ENCODE data around the gene UBFD1. TPM values are rescaled to one million over a fixed set of nuclear protein-coding genes. Genes with fewer than 3 reads are reported as not detected.

UBFD1 gene
- total and polyA plus RNA-seq, 2 of the 8 experiments (the other 6 are each of a cell fraction or from before 2014, with no cell fraction given): 66.3 to 106 TPM

GRCh38 chr16:23508589-23509440 is 48.7 kb upstream of the UBFD1 start:
- Histone ChIP-seq H4K8ac (ENCODE audit: extremely low read depth, insufficient read depth, low read length) (no peak overlapping the region), H2BK15ac (ENCODE audit: low read length) (no peak overlapping the region), H3K79me2 (ENCODE audit: control insufficient read depth in 1 of 2, insufficient read depth in 2 of 2, low read length in 2 of 2) (peaks cover 47 to 61% of the 10 kb centered on the region in 2 experiments), H3K4me2 (ENCODE audit: insufficient read depth in 1 of 2, low read depth in 2 of 2, low read length in 2 of 2) (peak overlapping the region; percentile 94 to 100), H3K4me1 (replicated peaks in 1 of 4; ENCODE audit: control insufficient read depth in 3 of 4, insufficient read depth in 4 of 4, low read length in 3 of 4) (peaks cover 0 to 9% (median 5%) of the 10 kb centered on the region in 4 experiments; a peak in 5 of 7 replicates), H3K23me2 (ENCODE audit: low read depth, low read length) (peaks cover 10% of the 10 kb centered on the region), H2BK120ac (replicated peaks; ENCODE audit: low read depth, low read length) (no peak overlapping the region), H3K18ac (ENCODE audit: extremely low read depth, low read length) (peak overlapping the region; percentile 63; the same call in 1 of the 2 replicates), H3K14ac (ENCODE audit: insufficient read length) (no peak overlapping the region), H3K27me3 (replicated peaks in 1 of 4; ENCODE audit: control insufficient read depth in 3 of 4, extremely low read depth in 1 of 4, insufficient read depth in 3 of 4, low read length in 3 of 4) (no peaks in the 10 kb centered on the region), H3K23ac (ENCODE audit: insufficient read length) (no peak overlapping the region), H3K79me1 (ENCODE audit: low read depth, low read length) (peaks cover 19% of the 10 kb centered on the region), H2AFZ (ENCODE audit: low read length) (no peak overlapping the region), H4K5ac (ENCODE audit: insufficient read length, low read depth, low read length) (peak overlapping the region; percentile 13), H3K9me3 (ENCODE audit: insufficient read depth in 2 of 2, low read depth in 1 of 2, low read length in 1 of 2) (no peaks in the 10 kb centered on the region), H2BK20ac (ENCODE audit: low read length) (no peak overlapping the region), H3K4me3 (ENCODE audit: extremely low read depth in 1 of 4, insufficient read depth in 2 of 4, low read depth in 3 of 4, low read length in 4 of 4) (peak overlapping the region; percentile 55 to 99 (median 74)), H3K56ac (replicated peaks; ENCODE audit: insufficient read length, low read depth, low read length) (peak overlapping the region; percentile 3), H3K27ac (ENCODE audit: low read depth, low read length) (no peak overlapping the region), H4K20me1 (replicated peaks in 1 of 2; ENCODE audit: control insufficient read depth in 1 of 2, insufficient read depth in 2 of 2, low read length in 2 of 2) (peaks cover 25 to 35% of the 10 kb centered on the region in 2 experiments), H4K91ac (replicated peaks; ENCODE audit: insufficient read length, low read length) (no peak overlapping the region), H3K9ac (replicated peaks in 1 of 4; ENCODE audit: extremely low read depth in 1 of 4, low read depth in 3 of 4, low read length in 3 of 4) (peak overlapping the region; percentile 0 to 76 (median 32)), H3K36me3 (ENCODE audit: control insufficient read depth in 2 of 4, insufficient read depth in 4 of 4, low read length in 3 of 4) (no peaks in the 10 kb centered on the region; a peak in 1 of 8 replicates), H2BK12ac (ENCODE audit: low read depth, low read length) (no peak overlapping the region), H2BK5ac (ENCODE audit: low read depth, low read length) (no peak overlapping the region), H2AK5ac (ENCODE audit: low read depth, low read length) (peak overlapping the region; percentile 86; the same call in 1 of the 2 replicates), H3K4ac (replicated peaks; ENCODE audit: insufficient read length, low read depth, low read length) (no peak overlapping the region)
- FAIRE-seq (no peak), DNase-seq (ENCODE audit: low read depth in 1 of 2, low spot score in 2 of 2) (peak in 1 of 2 experiments; percentile 54)
- TF ChIP-seq TEAD4 (IDR thresholded peaks at IDR 0.05; ENCODE audit: low read depth, low read length) (peak; percentile 68), SIRT6 (IDR thresholded peaks at IDR 0.05; ENCODE audit: low read length) (no peak), TAF1 (IDR thresholded peaks at IDR 0.05; ENCODE audit: low read depth, low read length) (0 out of 2 replicates have a peak, but pooled peaks have one; percentile 29), SAP30 (IDR thresholded peaks at IDR 0.05; ENCODE audit: insufficient read depth, insufficient replicate concordance, low read length) (peak; percentile 63), CTBP2 (IDR thresholded peaks at IDR 0.05; ENCODE audit: borderline replicate concordance, insufficient read depth, insufficient read length, low read length) (no peak), PHF8 (conservative IDR thresholded peaks at IDR 0.05; ENCODE audit: low read depth, low read length) (0 out of 2 replicates have a peak, but pooled peaks have one; percentile 30), POLR2AphosphoS5 (IDR thresholded peaks at IDR 0.05; ENCODE audit: low read depth, low read length) (0 out of 2 replicates have a peak, but pooled peaks have one; percentile 16)
- CTCF ChIA-PET (ENCODE audit: partially characterized antibody): interaction anchor here (1.0 to 1.7 kb wide), 2 partner anchors 12 to 22 kb away, joined by 3 to 4 read pairs; no protein-coding TSS in a partner anchor
- WGBS, 2 experiments (ENCODE audit: extremely low coverage in 1 of 2, insufficient coverage in 1 of 2, insufficient read length in 1 of 2, insufficient replicate concordance in 2 of 2, low coverage in 1 of 2, low lambda C conversion rate in 2 of 2, missing lambda C conversion rate in 1 of 2): 24% methylated on average over 28 of the region's 28 CpGs; no CpG with 5 or more reads in 1 of the 2 experiments
- POLR2A ChIA-PET (ENCODE audit: partially characterized antibody): interaction anchor here (0.6 to 6.9 kb wide), 17 partner anchors 8 to 185 kb away, joined by 3 to 63 read pairs (median 5); partner anchors contain the start of genes COG7, DCTN5, EARS2 and PALB2

All from H1 (cell line).